H1 (cell line): ENCODE measurements around the gene TGFB1I1.

Source experiments
- BCL11A ChIP-seq, 2 experiments: IDR thresholded peaks; one replicate each; pipeline ENCODE4 v1.6.1; 2011; ENCODE audit warnings: low read depth in 2 of 2, low read length in 2 of 2, mild to moderate bottlenecking in 2 of 2
- BRCA1 ChIP-seq: IDR thresholded peaks from 2 replicates; pipeline ENCODE4 v1.6.1; 2012; ENCODE audit warnings: low read depth, low read length, improper control_type of control experiment
- JUND ChIP-seq: IDR thresholded peaks from 2 replicates; pipeline ENCODE4 v1.6.1; 2011; ENCODE audit warnings: mild to moderate bottlenecking, improper control_type of control experiment, low read length
- MAFK ChIP-seq: IDR thresholded peaks from 2 replicates; pipeline ENCODE4 v1.6.1; 2012; ENCODE audit warnings: low read depth, mild to moderate bottlenecking, improper control_type of control experiment, low read length
- RFX5 ChIP-seq: IDR thresholded peaks from 2 replicates; pipeline ENCODE4 v1.6.1; 2011; ENCODE audit warnings: low read depth, low read length, improper control_type of control experiment, borderline replicate concordance
- SRF ChIP-seq: IDR thresholded peaks from 2 replicates; pipeline ENCODE4 v1.6.1; 2011; ENCODE audit warnings: mild to moderate bottlenecking, low read depth, low read length, moderate library complexity
- TAF1 ChIP-seq: IDR thresholded peaks from 2 replicates; pipeline ENCODE4 v1.6.1; 2011; ENCODE audit warnings: mild to moderate bottlenecking, low read depth, low read length
- TEAD4 ChIP-seq: IDR thresholded peaks from 2 replicates; pipeline ENCODE4 v1.6.1; 2012; ENCODE audit warnings: low read depth, low read length, inconsistent platforms, mixed read lengths
- TF ChIP-seq, protein P1 (sequence below): IDR thresholded peaks from 2 replicates; pipeline ENCODE4 v1.6.1; 2012; ENCODE audit warnings: inconsistent platforms
- TF ChIP-seq, protein P2 (sequence below): IDR thresholded peaks from 2 replicates; pipeline ENCODE4 v1.6.1; 2012; ENCODE audit warnings: inconsistent platforms
- TF ChIP-seq, protein P3 (sequence below), 3 experiments: IDR thresholded peaks; 1 replicate in 2 of 3; 2 replicates in 1 of 3; pipeline versions ENCODE4 v1.5.1 to v1.6.1; 2011; ENCODE audit warnings: low read length in 3 of 3, mild to moderate bottlenecking in 3 of 3, inconsistent platforms in 2 of 3, low read depth in 1 of 3, moderate library complexity in 1 of 3; ENCODE audit not compliant: insufficient read depth in 1 of 3; ENCODE audit errors: control extremely low read depth in 1 of 3

DNA sequence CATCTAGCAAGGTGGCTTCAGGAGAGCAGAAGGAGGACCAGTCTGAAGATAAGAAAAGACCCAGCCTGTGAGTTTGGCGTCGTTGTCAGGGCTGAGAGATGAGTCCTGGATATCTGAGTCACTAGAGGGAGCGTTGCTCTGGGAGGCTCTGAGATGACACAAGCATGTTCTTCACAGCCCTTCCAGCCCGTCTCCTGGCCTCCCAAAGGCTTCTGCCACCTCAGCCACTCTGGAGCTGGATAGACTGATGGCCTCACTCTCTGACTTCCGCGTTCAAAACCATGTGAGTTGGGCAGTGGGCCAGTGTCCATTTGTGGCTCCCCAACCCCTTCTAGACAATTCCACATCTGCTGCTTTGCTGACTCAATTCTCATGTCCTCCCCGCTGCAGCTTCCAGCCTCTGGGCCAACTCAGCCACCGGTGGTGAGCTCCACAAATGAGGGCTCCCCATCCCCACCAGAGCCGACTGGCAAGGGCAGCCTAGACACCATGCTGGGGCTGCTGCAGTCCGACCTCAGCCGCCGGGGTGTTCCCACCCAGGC lies 2.3 kb downstream of the TGFB1I1 start:
- TF ChIP-seq SRF (no peak), MAFK (no peak), TAF1 (no peak), RFX5 (no peak), BRCA1 (no peak), JUND (no peak), TEAD4 (no peak), BCL11A (IDR thresholded peaks at IDR 0.05; ENCODE audit: low read depth in 2 of 2, low read length in 2 of 2) (no peak)
- TF ChIP-seq, protein P1, sequence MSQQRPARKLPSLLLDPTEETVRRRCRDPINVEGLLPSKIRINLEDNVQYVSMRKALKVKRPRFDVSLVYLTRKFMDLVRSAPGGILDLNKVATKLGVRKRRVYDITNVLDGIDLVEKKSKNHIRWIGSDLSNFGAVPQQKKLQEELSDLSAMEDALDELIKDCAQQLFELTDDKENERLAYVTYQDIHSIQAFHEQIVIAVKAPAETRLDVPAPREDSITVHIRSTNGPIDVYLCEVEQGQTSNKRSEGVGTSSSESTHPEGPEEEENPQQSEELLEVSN, result no peak
- TF ChIP-seq, protein P2, sequence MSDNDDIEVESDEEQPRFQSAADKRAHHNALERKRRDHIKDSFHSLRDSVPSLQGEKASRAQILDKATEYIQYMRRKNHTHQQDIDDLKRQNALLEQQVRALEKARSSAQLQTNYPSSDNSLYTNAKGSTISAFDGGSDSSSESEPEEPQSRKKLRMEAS, result no peak
- TF ChIP-seq, protein P3, sequence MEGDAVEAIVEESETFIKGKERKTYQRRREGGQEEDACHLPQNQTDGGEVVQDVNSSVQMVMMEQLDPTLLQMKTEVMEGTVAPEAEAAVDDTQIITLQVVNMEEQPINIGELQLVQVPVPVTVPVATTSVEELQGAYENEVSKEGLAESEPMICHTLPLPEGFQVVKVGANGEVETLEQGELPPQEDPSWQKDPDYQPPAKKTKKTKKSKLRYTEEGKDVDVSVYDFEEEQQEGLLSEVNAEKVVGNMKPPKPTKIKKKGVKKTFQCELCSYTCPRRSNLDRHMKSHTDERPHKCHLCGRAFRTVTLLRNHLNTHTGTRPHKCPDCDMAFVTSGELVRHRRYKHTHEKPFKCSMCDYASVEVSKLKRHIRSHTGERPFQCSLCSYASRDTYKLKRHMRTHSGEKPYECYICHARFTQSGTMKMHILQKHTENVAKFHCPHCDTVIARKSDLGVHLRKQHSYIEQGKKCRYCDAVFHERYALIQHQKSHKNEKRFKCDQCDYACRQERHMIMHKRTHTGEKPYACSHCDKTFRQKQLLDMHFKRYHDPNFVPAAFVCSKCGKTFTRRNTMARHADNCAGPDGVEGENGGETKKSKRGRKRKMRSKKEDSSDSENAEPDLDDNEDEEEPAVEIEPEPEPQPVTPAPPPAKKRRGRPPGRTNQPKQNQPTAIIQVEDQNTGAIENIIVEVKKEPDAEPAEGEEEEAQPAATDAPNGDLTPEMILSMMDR (IDR thresholded peaks at IDR 0.05; ENCODE audit: control extremely low read depth in 1 of 3, insufficient read depth in 1 of 3, low read depth in 1 of 3, low read length in 3 of 3), result no peak
